Fibroblast of mammary gland (primary cell): ENCODE measurements around the gene MTMR11.

Source experiments
- DNase-seq: peaks from one replicate; pipeline ENCODE4 v3.0.0-alpha.2; 2010; ENCODE audit warnings: low read depth
- H3K4me3 ChIP-seq: 2 replicates; pipeline ENCODE4 v1.5.1; 2011; ENCODE audit warnings: low read depth, mild to moderate bottlenecking, low read length, moderate library complexity; ENCODE audit not compliant: control insufficient read depth
- TF ChIP-seq, protein P1 (sequence below): conservative IDR thresholded peaks from 2 replicates; pipeline ENCODE4 v1.5.1; 2011; ENCODE audit warnings: low read depth, low read length, inconsistent platforms; ENCODE audit not compliant: control insufficient read depth, insufficient read depth

MTMR11 gene

DNA sequence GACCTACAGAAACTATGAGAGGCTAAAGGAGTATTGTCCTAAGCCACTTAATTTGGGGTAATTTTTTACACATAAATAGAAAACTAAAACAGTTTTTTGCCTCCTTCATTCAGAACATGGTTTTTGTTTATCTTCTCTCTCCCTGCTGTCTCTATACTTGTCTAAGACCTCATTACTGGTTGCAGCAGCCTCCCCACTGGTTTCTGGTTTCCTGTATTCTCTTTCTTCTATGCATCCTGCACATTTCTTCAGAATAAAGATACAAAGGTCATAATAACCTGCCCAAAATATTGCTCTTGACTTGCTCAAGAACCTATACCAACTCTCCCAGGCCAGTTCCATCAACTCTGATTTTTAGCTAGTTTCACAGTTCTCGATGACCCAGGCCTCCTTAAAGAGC, 57.1 kb downstream of the MTMR11 start:
- no peak overlapping the region for H3K4me3 ChIP-seq
- no peak for DNase-seq
- TF ChIP-seq, protein P1, sequence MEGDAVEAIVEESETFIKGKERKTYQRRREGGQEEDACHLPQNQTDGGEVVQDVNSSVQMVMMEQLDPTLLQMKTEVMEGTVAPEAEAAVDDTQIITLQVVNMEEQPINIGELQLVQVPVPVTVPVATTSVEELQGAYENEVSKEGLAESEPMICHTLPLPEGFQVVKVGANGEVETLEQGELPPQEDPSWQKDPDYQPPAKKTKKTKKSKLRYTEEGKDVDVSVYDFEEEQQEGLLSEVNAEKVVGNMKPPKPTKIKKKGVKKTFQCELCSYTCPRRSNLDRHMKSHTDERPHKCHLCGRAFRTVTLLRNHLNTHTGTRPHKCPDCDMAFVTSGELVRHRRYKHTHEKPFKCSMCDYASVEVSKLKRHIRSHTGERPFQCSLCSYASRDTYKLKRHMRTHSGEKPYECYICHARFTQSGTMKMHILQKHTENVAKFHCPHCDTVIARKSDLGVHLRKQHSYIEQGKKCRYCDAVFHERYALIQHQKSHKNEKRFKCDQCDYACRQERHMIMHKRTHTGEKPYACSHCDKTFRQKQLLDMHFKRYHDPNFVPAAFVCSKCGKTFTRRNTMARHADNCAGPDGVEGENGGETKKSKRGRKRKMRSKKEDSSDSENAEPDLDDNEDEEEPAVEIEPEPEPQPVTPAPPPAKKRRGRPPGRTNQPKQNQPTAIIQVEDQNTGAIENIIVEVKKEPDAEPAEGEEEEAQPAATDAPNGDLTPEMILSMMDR: no peak
